ENCODE results near the gene URB1. TPM values are rescaled to one million over a fixed set of nuclear protein-coding genes. Genes with fewer than 3 reads are reported as not detected.
"Not testable (repeated sequence)": the region's sequence is repeated elsewhere in the genome, so short reads cannot be mapped to it uniquely, and the experiment has no call there.

URB1 gene
- total and polyA plus RNA-seq, 2 experiments from 2014 or later: 7.7 to 44.1 TPM

- no peak for TF ChIP-seq REST (IDR thresholded peaks at IDR 0.05; ENCODE audit: unreplicated experiment)
- TF ChIP-seq JUNB (IDR thresholded peaks at IDR 0.05; ENCODE audit: unreplicated experiment): no peak
- TF ChIP-seq ZNF462 (CRISPR knock-in tag; IDR thresholded peaks at IDR 0.05): no peak
- TF ChIP-seq CREB1 (CRISPR knock-in tag; IDR thresholded peaks at IDR 0.05; ENCODE audit: low read depth): no peak
Observed at GRCh38 chr21:32270748-32271147, 122.1 kb downstream of the URB1 start (continued).

GRCh38 chr21:32265321-32265720 lies 127.5 kb downstream of the URB1 start:
- H3K4me1 ChIP-seq (ENCODE audit: insufficient read depth); H3K9me2 ChIP-seq (ENCODE audit: insufficient read depth); H3K27ac Mint-ChIP-seq; ATAC-seq; H3K4me3 ChIP-seq; H3K9me3 Mint-ChIP-seq; H3K27me3 Mint-ChIP-seq (ENCODE audit: insufficient read depth, low read depth, poor library complexity); H3K79me2 ChIP-seq (replicated peaks; ENCODE audit: insufficient read depth); H3K27ac ChIP-seq (ENCODE audit: low read depth); H3F3A ChIP-seq (replicated peaks; ENCODE audit: low read depth); H2AFZ ChIP-seq; DNase-seq (ENCODE audit: low spot score); H3K4me2 ChIP-seq; H3K27me3 ChIP-seq (ENCODE audit: insufficient read depth); H3K4me3 Mint-ChIP-seq; H4K20me1 ChIP-seq (replicated peaks; ENCODE audit: insufficient read depth); H3K4me1 Mint-ChIP-seq: not testable (repeated sequence)
- peaks cover 15% of the 10 kb centered on the region for H3K36me3 ChIP-seq (ENCODE audit: insufficient read depth)
- peaks cover 43% of the 10 kb centered on the region for H3K36me3 Mint-ChIP-seq (ENCODE audit: low read depth)
